Hypothalamus (tissue), 51 donors: ENCODE data around the gene RPL9.
A peak's percentile ranks its signal among the peaks of the same experiment; 100 is the strongest.
"Not testable (repeated sequence)": the region's sequence is repeated elsewhere in the genome, so short reads cannot be mapped to it uniquely, and the experiment has no call there.

Experiments used
- DNase-seq, 51 donors: peaks; one replicate each; lab custom pipeline; 2025; lab: John Stamatoyannopoulos, UW

Gene RPL9

GRCh38 chr4:39458505-39459300 lies at the start of gene RPL9, which contains the start of gene LIAS:
RPL9 (minus strand) TSS chr4:39458922; CDS start chr4:39458439, 483 bp downstream.
LIAS (plus strand) TSS chr4:39459056; CDS start chr4:39459118, 62 bp downstream.
- peak; percentile 65 to 98 (median 85) for DNase-seq

GRCh38 chr4:39505581-39505980 lies 46.9 kb upstream of the RPL9 start:
- no peak for DNase-seq

- DNase-seq, result no peak
Measured at GRCh38 chr4:39504538-39504937, 45.8 kb upstream of the RPL9 start.

- not testable (repeated sequence) for DNase-seq
Measured at GRCh38 chr4:39502664-39503035, 43.9 kb upstream of the RPL9 start.

GRCh38 chr4:39502019-39502663 lies 43.4 kb upstream of the RPL9 start:
- DNase-seq, result no peak

GRCh38 chr4:39498727-39499020 lies 40.0 kb upstream of the RPL9 start:
- DNase-seq, result no peak

GRCh38 chr4:39497909-39498726 lies 39.4 kb upstream of the RPL9 start:
- no peak for DNase-seq

- DNase-seq, result no peak
Measured at GRCh38 chr4:39495446-39496213, 36.9 kb upstream of the RPL9 start.

- no peak for DNase-seq
Measured at GRCh38 chr4:39494354-39494753, 35.6 kb upstream of the RPL9 start.

GRCh38 chr4:39490322-39490721 lies 31.6 kb upstream of the RPL9 start:
- no peak for DNase-seq

- no peak for DNase-seq
Measured at GRCh38 chr4:39486221-39486804, 27.6 kb upstream of the RPL9 start.

- DNase-seq, result no peak
Measured at GRCh38 chr4:39484582-39485272, 26.0 kb upstream of the RPL9 start.

GRCh38 chr4:39480902-39481695 lies 22.4 kb upstream of the RPL9 start:
- DNase-seq, result peak in 1 of 51 donors; percentile 24

- DNase-seq, result no peak
Measured at GRCh38 chr4:39480251-39480650, 21.5 kb upstream of the RPL9 start.

- no peak for DNase-seq
Measured at GRCh38 chr4:39476187-39476895, 17.6 kb upstream of the RPL9 start.

- no peak for DNase-seq
Measured at GRCh38 chr4:39472396-39472795, 13.7 kb upstream of the RPL9 start.

GRCh38 chr4:39470402-39470801 lies 11.7 kb upstream of the RPL9 start:
- DNase-seq, result no peak

- peak in 10 of 51 donors; percentile 2 to 57 (median 20) for DNase-seq
Measured at GRCh38 chr4:39469429-39470077, 10.8 kb upstream of the RPL9 start.
